ENCODE measurements around the gene ARPC3. TPM values are rescaled to one million over a fixed set of nuclear protein-coding genes. Genes with fewer than 3 reads are reported as not detected.
A peak's percentile ranks its signal among the peaks of the same experiment; 100 is the strongest.
"Not testable (repeated sequence)": the region's sequence is repeated elsewhere in the genome, so short reads cannot be mapped to it uniquely, and the experiment has no call there.

Gene ARPC3
- total and polyA plus RNA-seq, 9 of the 15 experiments (the other 6 are each of a cell fraction or from before 2014, with no cell fraction given): 74.2 to 575 (median 345) TPM

- TF ChIP-seq ZBTB34 (CRISPR knock-in tag; IDR thresholded peaks at IDR 0.05): no peak
These were observed 28.9 kb downstream of the ARPC3 start (continued) for GRCh38 chr12:110421159-110421661.

DNA sequence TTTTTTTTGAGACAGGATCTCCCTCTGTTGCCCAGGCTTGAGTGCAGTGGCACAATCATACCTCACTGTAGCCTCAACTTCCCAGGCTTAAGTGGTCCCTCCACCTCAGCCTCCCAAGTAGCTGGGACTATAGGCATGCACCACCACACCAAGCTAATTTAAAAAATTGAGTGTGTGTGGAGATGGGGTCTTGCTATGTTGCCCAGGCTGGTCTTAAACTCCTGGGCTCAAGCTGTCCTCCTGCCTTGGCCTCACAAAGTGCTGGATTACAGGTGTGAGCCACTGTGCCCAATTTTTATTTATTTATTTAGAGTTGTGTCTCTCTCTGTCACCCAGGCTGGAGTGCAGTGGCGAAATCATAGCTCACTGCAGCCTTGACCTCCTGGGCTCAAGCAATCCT lies 29.5 kb downstream of the ARPC3 start:
- not testable (repeated sequence) for FAIRE-seq

More for the DNA sequence above, 29.5 kb downstream of the ARPC3 start:
- H3K9me3 ChIP-seq (replicated peaks; ENCODE audit: control insufficient read depth, insufficient read depth, low read depth, low read length); H4K20me1 ChIP-seq (replicated peaks; ENCODE audit: control insufficient read depth, insufficient read depth, low read length); H3K9ac ChIP-seq (ENCODE audit: insufficient read depth in 1 of 2, low read depth in 2 of 2, low read length in 2 of 2); H3K27ac ChIP-seq (ENCODE audit: extremely low read depth, low read depth, low read length); H3K27me3 ChIP-seq (ENCODE audit: control insufficient read depth in 2 of 2, insufficient read depth in 2 of 2, low read length in 2 of 2); DNase-seq (ENCODE audit: extremely low read depth in 1 of 4, low spot score in 3 of 4); H2AFZ ChIP-seq (ENCODE audit: low read depth, low read length); H3K4me3 ChIP-seq; H3K79me2 ChIP-seq (ENCODE audit: control insufficient read depth, insufficient read depth, low read length); BruUV-seq (replicated peaks); intact Hi-C loops (cut with micrococcal nuclease); H3K36me3 ChIP-seq (ENCODE audit: control insufficient read depth, insufficient read depth, low read length); CTCF ChIA-PET (ENCODE audit: low intra/inter-chr PET ratio); H3K9me1 ChIP-seq (ENCODE audit: control insufficient read depth, insufficient read depth, low read length): not testable (repeated sequence)
- in situ Hi-C loops (cut with MboI): loop anchor here (10.0 kb wide), 1 partner anchor 316 kb away; no protein-coding TSS in a partner anchor
- POLR2A ChIA-PET: interaction anchor here (0.6 to 3.2 kb wide), 8 partner anchors 11 to 356 kb away, joined by 3 to 26 read pairs (median 4); partner anchors contain the start of genes ANAPC7 and ARPC3
- TF ChIP-seq ZNF121 (CRISPR knock-in tag; conservative IDR thresholded peaks at IDR 0.05) (peak; percentile 96), RBM25 (IDR thresholded peaks at IDR 0.05; ENCODE audit: low read depth, low read length, severe bottlenecking) (peak; percentile 54), BCOR (IDR thresholded peaks at IDR 0.05) (peak; percentile 30; the same call in 1 of the 2 replicates)
- ATAC-seq: peak; percentile 7; the same call in 1 of the 3 replicates
- Histone ChIP-seq H3K4me2 (ENCODE audit: insufficient read depth, low read length) (peak overlapping the region; percentile 9; the same call in 1 of the 2 replicates), H3K4me1 (replicated peaks in 1 of 2; ENCODE audit: control insufficient read depth in 2 of 2, insufficient read depth in 2 of 2, low read length in 2 of 2) (peaks cover 21 to 22% of the 10 kb centered on the region in 2 experiments; a peak in 4 of 5 replicates)
- 64% methylated on average over 1 of the region's 1 CpG for WGBS (ENCODE audit: insufficient coverage, low coverage, missing lambda C conversion rate)
